KMS-11 (cell line): ENCODE data around the gene MTG1.
"Not testable (repeated sequence)": the region's sequence is repeated elsewhere in the genome, so short reads cannot be mapped to it uniquely, and the experiment has no call there.

ENCODE experiments used
- H2AFZ ChIP-seq: fragments of 200-600 bp; sonication (generic); 2 replicates; pipeline ENCODE4 v1.6.1; 2016; ENCODE audit warnings: antibody characterized with exemption, mixed run types, low read depth
- H3K27ac ChIP-seq: fragments of 200-600 bp; sonication (generic); 2 replicates; pipeline ENCODE4 v1.6.1; 2016; ENCODE audit warnings: mild to moderate bottlenecking, mixed run types
- H3K27me3 ChIP-seq: fragments of 200-600 bp; sonication (generic); 2 replicates; pipeline ENCODE4 v1.6.1; 2017; ENCODE audit warnings: mild to moderate bottlenecking, low read depth, mixed run types, moderate library complexity; ENCODE audit not compliant: insufficient read depth
- H3K36me3 ChIP-seq: fragments of 200-600 bp; sonication (generic); 2 replicates; pipeline ENCODE4 v1.6.1; 2017; ENCODE audit warnings: mild to moderate bottlenecking, mixed run types; ENCODE audit not compliant: insufficient read depth
- H3K4me1 ChIP-seq: fragments of 200-600 bp; sonication (generic); 2 replicates; pipeline ENCODE4 v1.6.1; 2016; ENCODE audit warnings: mild to moderate bottlenecking, low read depth, mixed run types; ENCODE audit not compliant: poor library complexity, severe bottlenecking
- H3K4me2 ChIP-seq: fragments of 200-600 bp; sonication (generic); 2 replicates; pipeline ENCODE4 v1.7.0; 2016; ENCODE audit warnings: mild to moderate bottlenecking, mixed run types
- H3K4me3 ChIP-seq: fragments of 200-600 bp; sonication (generic); IDR thresholded peaks from 2 replicates; pipeline ENCODE4 v1.6.1; 2017; ENCODE audit warnings: low read depth, low read length, mixed read lengths; ENCODE audit not compliant: insufficient read depth
- H3K79me2 ChIP-seq: fragments of 200-600 bp; sonication (generic); 2 replicates; pipeline ENCODE4 v1.6.1; 2016; ENCODE audit warnings: low read depth, mixed run types; ENCODE audit not compliant: insufficient read depth
- H3K9ac ChIP-seq: fragments of 200-600 bp; sonication (generic); 2 replicates; pipeline ENCODE4 v1.6.1; 2016; ENCODE audit warnings: mild to moderate bottlenecking, mixed run types
- H4K20me1 ChIP-seq: fragments of 200-600 bp; sonication (generic); 2 replicates; pipeline ENCODE4 v1.6.1; 2016; ENCODE audit warnings: mild to moderate bottlenecking, mixed run types; ENCODE audit not compliant: insufficient read depth
- TF ChIP-seq, protein P1 (sequence below): fragments of 200-600 bp; sonication (generic); conservative IDR thresholded peaks from 2 replicates; pipeline ENCODE4 v1.6.1; 2017; ENCODE audit warnings: low read depth, mild to moderate bottlenecking, antibody characterized with exemption, low read length, moderate library complexity, mixed read lengths

MTG1 gene

DNA sequence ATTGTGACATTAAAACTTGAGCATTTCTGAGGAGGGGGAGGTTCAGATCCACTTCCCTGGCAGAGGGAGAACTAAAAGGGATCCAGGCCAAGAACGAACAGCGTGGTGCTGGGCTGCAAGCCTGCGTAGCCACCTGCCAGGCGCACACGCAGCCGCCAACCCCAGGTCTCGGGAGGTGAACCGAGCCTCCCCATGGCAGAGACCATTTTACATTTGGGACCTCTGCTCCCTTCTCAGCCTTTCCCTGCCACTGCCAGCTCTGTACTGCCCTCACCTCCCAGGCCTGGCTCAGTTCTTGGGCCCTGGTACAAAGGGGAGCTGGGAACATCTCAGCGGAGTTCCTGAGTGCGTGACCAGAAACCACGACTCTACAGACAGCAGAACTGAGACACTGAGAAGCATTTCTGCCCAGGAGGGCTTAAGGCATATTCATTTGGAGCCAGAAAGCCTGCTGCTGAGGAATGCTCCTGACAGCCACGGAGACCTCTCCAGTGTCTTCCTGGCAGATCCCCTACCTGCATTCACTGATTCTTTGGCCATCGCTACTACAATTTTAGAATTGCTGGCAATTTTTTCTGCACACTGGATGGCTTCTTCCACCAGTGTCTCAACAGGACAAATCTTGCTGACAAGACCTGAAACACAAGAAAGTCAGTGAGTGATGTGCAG lies 28.4 kb upstream of the MTG1 start:
- H2AFZ ChIP-seq: no peak overlapping the region
- H3K36me3 ChIP-seq: no peaks in the 10 kb centered on the region
- H3K4me3 ChIP-seq: no peak overlapping the region
- H3K4me1 ChIP-seq: no peaks in the 10 kb centered on the region
- no peak overlapping the region for H3K27ac ChIP-seq
- H3K9ac ChIP-seq: no peak overlapping the region
- H4K20me1 ChIP-seq: no peaks in the 10 kb centered on the region
- no peak overlapping the region for H3K4me2 ChIP-seq
- H3K79me2 ChIP-seq: no peaks in the 10 kb centered on the region
- TF ChIP-seq, protein P1, sequence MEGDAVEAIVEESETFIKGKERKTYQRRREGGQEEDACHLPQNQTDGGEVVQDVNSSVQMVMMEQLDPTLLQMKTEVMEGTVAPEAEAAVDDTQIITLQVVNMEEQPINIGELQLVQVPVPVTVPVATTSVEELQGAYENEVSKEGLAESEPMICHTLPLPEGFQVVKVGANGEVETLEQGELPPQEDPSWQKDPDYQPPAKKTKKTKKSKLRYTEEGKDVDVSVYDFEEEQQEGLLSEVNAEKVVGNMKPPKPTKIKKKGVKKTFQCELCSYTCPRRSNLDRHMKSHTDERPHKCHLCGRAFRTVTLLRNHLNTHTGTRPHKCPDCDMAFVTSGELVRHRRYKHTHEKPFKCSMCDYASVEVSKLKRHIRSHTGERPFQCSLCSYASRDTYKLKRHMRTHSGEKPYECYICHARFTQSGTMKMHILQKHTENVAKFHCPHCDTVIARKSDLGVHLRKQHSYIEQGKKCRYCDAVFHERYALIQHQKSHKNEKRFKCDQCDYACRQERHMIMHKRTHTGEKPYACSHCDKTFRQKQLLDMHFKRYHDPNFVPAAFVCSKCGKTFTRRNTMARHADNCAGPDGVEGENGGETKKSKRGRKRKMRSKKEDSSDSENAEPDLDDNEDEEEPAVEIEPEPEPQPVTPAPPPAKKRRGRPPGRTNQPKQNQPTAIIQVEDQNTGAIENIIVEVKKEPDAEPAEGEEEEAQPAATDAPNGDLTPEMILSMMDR: no peak
- H3K27me3 ChIP-seq: no peaks in the 10 kb centered on the region

DNA sequence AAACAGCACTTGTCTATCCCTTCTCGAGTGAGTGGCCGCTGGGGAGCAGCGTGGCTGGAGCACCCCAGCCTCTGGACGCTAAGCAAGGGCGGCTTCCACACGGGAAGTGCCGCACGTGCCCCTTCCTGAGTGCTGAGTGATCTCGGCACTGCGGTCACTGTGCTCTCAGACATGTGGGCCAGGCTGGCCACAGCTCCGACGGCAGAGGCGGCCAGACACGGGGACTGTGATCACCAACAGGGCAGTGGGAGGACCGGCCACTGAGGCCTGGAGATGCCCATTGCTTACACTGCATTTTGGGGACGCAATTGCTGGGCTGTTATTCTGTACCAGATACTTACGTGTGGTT lies 27.9 kb upstream of the MTG1 start:
- H3K4me3 ChIP-seq: no peak overlapping the region
- no peaks in the 10 kb centered on the region for H3K36me3 ChIP-seq
- no peaks in the 10 kb centered on the region for H4K20me1 ChIP-seq
- no peaks in the 10 kb centered on the region for H3K4me1 ChIP-seq
- TF ChIP-seq, protein P1: no peak
- H3K79me2 ChIP-seq: no peaks in the 10 kb centered on the region
- no peak overlapping the region for H3K27ac ChIP-seq
- H3K27me3 ChIP-seq: no peaks in the 10 kb centered on the region
- H3K4me2 ChIP-seq: no peak overlapping the region
- no peak overlapping the region for H3K9ac ChIP-seq
- H2AFZ ChIP-seq: no peak overlapping the region

DNA sequence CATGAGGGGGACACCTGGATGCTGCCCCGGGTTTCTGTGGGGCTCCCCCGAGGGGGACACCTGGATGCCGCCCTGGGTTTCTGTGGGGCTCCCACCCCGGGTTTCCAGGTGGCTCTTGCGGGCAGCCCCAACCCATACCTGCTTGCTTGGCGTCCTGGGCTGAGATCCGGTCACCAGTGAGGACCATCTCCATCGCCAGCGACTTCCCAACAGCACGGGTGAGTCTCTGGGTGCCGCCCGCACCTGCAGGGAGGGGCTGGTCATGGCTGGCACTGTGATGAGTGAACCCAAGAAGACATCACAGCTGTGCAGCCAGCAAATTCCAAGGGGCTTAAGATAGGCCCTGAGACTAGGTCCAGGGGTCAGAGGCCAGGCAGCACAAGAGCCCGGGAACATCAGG lies 27.2 kb upstream of the MTG1 start:
- no peaks in the 10 kb centered on the region for H3K36me3 ChIP-seq
- TF ChIP-seq, protein P1: no peak
- H3K79me2 ChIP-seq: no peaks in the 10 kb centered on the region
- H3K9ac ChIP-seq: no peak overlapping the region
- no peaks in the 10 kb centered on the region for H4K20me1 ChIP-seq
- no peaks in the 10 kb centered on the region for H3K27me3 ChIP-seq
- H3K4me1 ChIP-seq: no peaks in the 10 kb centered on the region
- no peak overlapping the region for H3K4me3 ChIP-seq
- H3K27ac ChIP-seq: no peak overlapping the region
- no peak overlapping the region for H3K4me2 ChIP-seq
- no peak overlapping the region for H2AFZ ChIP-seq

DNA sequence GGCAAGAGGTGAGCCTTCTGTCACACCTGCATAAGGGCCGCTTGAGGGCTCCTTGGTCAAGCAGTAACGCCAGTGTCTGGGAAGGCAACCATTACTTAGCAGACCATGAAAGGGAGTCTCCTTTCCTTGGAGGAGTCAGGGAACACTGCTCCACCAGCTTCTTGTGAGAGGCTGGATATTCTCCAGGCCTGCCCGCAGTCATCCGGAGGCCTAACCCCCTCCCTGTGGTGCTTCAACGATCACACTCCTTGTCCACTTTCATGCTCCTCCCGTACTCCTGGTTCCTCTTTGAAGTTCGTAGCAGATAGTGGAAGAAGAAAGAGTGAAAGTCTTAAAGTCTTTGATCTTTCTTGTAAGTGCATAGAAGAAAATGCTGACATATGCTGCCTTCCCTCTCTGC lies 26.5 kb upstream of the MTG1 start:
- H2AFZ ChIP-seq, H3K4me2 ChIP-seq, H4K20me1 ChIP-seq, H3K36me3 ChIP-seq, H3K27me3 ChIP-seq, H3K4me3 ChIP-seq, H3K27ac ChIP-seq, H3K4me1 ChIP-seq, H3K79me2 ChIP-seq, H3K9ac ChIP-seq: not testable (repeated sequence)

DNA sequence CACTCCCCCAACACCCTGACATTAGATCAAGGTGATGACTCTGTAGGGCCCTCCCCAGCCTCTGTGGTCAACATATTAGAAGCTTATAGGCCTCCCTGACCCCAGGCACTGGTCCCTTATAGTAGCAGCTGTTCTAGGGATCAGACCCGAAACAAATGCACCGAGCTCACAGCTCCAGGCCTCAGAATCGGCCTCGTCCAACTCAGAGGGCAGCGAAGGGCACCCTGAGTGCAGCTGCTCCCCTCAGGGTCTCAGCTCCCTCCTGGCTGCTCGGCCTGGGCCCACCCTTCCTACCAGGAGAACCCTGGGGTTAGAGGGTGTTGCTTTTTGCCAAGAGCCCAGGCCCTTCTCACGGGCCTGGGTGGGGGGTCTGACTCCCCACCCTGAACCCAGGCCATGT lies 25.8 kb upstream of the MTG1 start:
- no peaks in the 10 kb centered on the region for H4K20me1 ChIP-seq
- H3K9ac ChIP-seq: no peak overlapping the region
- H3K4me3 ChIP-seq: no peak overlapping the region
- no peak overlapping the region for H3K27ac ChIP-seq
- no peak overlapping the region for H3K4me2 ChIP-seq
- H3K36me3 ChIP-seq: no peaks in the 10 kb centered on the region
- H3K27me3 ChIP-seq: no peaks in the 10 kb centered on the region
- H3K79me2 ChIP-seq: no peaks in the 10 kb centered on the region
- no peaks in the 10 kb centered on the region for H3K4me1 ChIP-seq
- no peak overlapping the region for H2AFZ ChIP-seq
- TF ChIP-seq, protein P1: no peak
